C4-2B (cell line): ENCODE results near the gene STARD10.

Experiments
- ZFX ChIP-seq: fragments of 450-650 bp; IDR thresholded peaks from 2 replicates; pipeline ENCODE4 v1.6.1; 2017
- TF ChIP-seq, protein P1 (sequence below): fragments of 450-650 bp; conservative IDR thresholded peaks from 2 replicates; pipeline ENCODE4 v1.5.1; 2017; ENCODE audit warnings: mild to moderate bottlenecking

GRCh38 chr11:72832301-72833082 is 38.6 kb upstream of the STARD10 start:
- TF ChIP-seq, protein P1, sequence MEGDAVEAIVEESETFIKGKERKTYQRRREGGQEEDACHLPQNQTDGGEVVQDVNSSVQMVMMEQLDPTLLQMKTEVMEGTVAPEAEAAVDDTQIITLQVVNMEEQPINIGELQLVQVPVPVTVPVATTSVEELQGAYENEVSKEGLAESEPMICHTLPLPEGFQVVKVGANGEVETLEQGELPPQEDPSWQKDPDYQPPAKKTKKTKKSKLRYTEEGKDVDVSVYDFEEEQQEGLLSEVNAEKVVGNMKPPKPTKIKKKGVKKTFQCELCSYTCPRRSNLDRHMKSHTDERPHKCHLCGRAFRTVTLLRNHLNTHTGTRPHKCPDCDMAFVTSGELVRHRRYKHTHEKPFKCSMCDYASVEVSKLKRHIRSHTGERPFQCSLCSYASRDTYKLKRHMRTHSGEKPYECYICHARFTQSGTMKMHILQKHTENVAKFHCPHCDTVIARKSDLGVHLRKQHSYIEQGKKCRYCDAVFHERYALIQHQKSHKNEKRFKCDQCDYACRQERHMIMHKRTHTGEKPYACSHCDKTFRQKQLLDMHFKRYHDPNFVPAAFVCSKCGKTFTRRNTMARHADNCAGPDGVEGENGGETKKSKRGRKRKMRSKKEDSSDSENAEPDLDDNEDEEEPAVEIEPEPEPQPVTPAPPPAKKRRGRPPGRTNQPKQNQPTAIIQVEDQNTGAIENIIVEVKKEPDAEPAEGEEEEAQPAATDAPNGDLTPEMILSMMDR: no peak
- no peak for TF ChIP-seq ZFX
